AG09309 (cell line): ENCODE measurements around the gene PIKFYVE.
A peak's percentile ranks its signal among the peaks of the same experiment; 100 is the strongest.
"Not testable (repeated sequence)": the region's sequence is repeated elsewhere in the genome, so short reads cannot be mapped to it uniquely, and the experiment has no call there.

Experiments used
- DNase-seq: peaks from one replicate; pipeline ENCODE4 v3.0.0-alpha.2; 2010; ENCODE audit warnings: low read depth
- H3K4me3 ChIP-seq: 2 replicates; pipeline ENCODE4 v1.5.1; 2011; ENCODE audit warnings: mild to moderate bottlenecking, low read depth, low read length, moderate library complexity; ENCODE audit not compliant: control insufficient read depth
- CTCF ChIP-seq: IDR thresholded peaks from 2 replicates; pipeline ENCODE4 v1.5.1; 2011; ENCODE audit warnings: mild to moderate bottlenecking, low read depth, low read length, inconsistent platforms; ENCODE audit not compliant: insufficient read depth, control insufficient read depth; ENCODE audit errors: missing control alignments

Gene PIKFYVE

GRCh38 chr2:208265801-208266552, at the start of gene PIKFYVE:
Gene PIKFYVE, plus strand, starts transcription at chr2:208266255. Its CDS starts 5,265 bp downstream, at chr2:208271520.
- peak within 1 kb of the TSS; percentile 74 for H3K4me3 ChIP-seq
- TF ChIP-seq CTCF, result no peak
- DNase-seq, result peak; percentile 86

GRCh38 chr2:208221873-208222272, 44.2 kb upstream of the PIKFYVE start:
- not testable (repeated sequence) for H3K4me3 ChIP-seq, DNase-seq

- TF ChIP-seq CTCF, result no peak
- DNase-seq, result peak; percentile 8
- H3K4me3 ChIP-seq, result no peak overlapping the region
Measured at GRCh38 chr2:208222351-208222750, 43.7 kb upstream of the PIKFYVE start.

GRCh38 chr2:208224802-208225201, 41.3 kb upstream of the PIKFYVE start:
- DNase-seq, result no peak
- no peak overlapping the region for H3K4me3 ChIP-seq
- TF ChIP-seq CTCF, result no peak

GRCh38 chr2:208227581-208228232, 38.3 kb upstream of the PIKFYVE start:
- TF ChIP-seq CTCF, result no peak
- H3K4me3 ChIP-seq, result no peak overlapping the region
- no peak for DNase-seq

- no peak overlapping the region for H3K4me3 ChIP-seq
- TF ChIP-seq CTCF, result no peak
- DNase-seq, result no peak
Measured at GRCh38 chr2:208228476-208228875, 37.6 kb upstream of the PIKFYVE start.

GRCh38 chr2:208234786-208235185, 31.3 kb upstream of the PIKFYVE start:
- no peak overlapping the region for H3K4me3 ChIP-seq
- no peak for DNase-seq
- TF ChIP-seq CTCF, result no peak
